HCT116 (cell line): ENCODE measurements around the gene ATOH8.

Experiments
- ATF3 ChIP-seq: IDR thresholded peaks from 2 replicates; pipeline ENCODE4 v1.6.1; 2012
- CTCF ChIP-seq, 3 experiments: fragments of 200-600 bp in 1 of 3; sonication (generic) in 1 of 3; IDR thresholded peaks in 2 of 3; conservative IDR thresholded peaks in 1 of 3; 2 replicates each; pipeline ENCODE4 v1.5.1; 2012 to 2017; ENCODE audit warnings: low read depth in 2 of 3, low read length in 2 of 3, antibody characterized with exemption in 1 of 3, borderline replicate concordance in 1 of 3, control low read depth in 1 of 3, mild to moderate bottlenecking in 1 of 3, mixed read lengths in 1 of 3, mixed run types in 1 of 3, moderate library complexity in 1 of 3; ENCODE audit not compliant: insufficient read depth in 1 of 3
- EGR1 ChIP-seq: IDR thresholded peaks from 2 replicates; pipeline ENCODE4 v1.6.1; 2012; ENCODE audit warnings: low read depth
- EZH2 ChIP-seq: fragments of 200-600 bp; sonication (generic); IDR thresholded peaks from 2 replicates; pipeline ENCODE4 v1.6.1; 2017; ENCODE audit warnings: antibody characterized with exemption, mixed run types
- EZH2phosphoT487 ChIP-seq: fragments of 200-600 bp; IDR thresholded peaks from 2 replicates; pipeline ENCODE4 v1.6.1; 2018; ENCODE audit warnings: antibody characterized with exemption, borderline replicate concordance
- JUND ChIP-seq: IDR thresholded peaks from 2 replicates; pipeline ENCODE4 v1.6.1; 2012
- MAX ChIP-seq: IDR thresholded peaks from 2 replicates; pipeline ENCODE4 v1.6.1; 2012
- POLR2AphosphoS5 ChIP-seq: IDR thresholded peaks from 2 replicates; pipeline ENCODE4 v1.6.1; 2011; ENCODE audit warnings: mild to moderate bottlenecking, low read depth, low read length, moderate library complexity
- RAD21 ChIP-seq: IDR thresholded peaks from 2 replicates; pipeline ENCODE4 v1.6.1; 2012; ENCODE audit warnings: low read depth, mild to moderate bottlenecking
- REST ChIP-seq: IDR thresholded peaks from 2 replicates; pipeline ENCODE4 v1.6.1; 2012; ENCODE audit warnings: low read depth
- TCF7L2 ChIP-seq: IDR thresholded peaks from 2 replicates; pipeline ENCODE4 v1.7.0; 2011; ENCODE audit warnings: borderline replicate concordance, inconsistent platforms; ENCODE audit not compliant: insufficient read depth, insufficient read length; ENCODE audit errors: extremely low read depth
- ZNF274 ChIP-seq: fragments of 200-500 bp; sonication (Bioruptor generic); IDR thresholded peaks from 2 replicates; pipeline ENCODE4 v1.6.1; 2014; ENCODE audit warnings: mild to moderate bottlenecking, low read depth, low read length, inconsistent platforms

- TF ChIP-seq EZH2, result no peak
- TF ChIP-seq EZH2phosphoT487, result no peak
- TF ChIP-seq RAD21, result no peak
- no peak for TF ChIP-seq CTCF (IDR thresholded peaks at IDR 0.05 in 2 of 3, conservative IDR thresholded peaks at IDR 0.05 in 1 of 3; ENCODE audit: borderline replicate concordance in 1 of 3, insufficient read depth in 1 of 3, low read depth in 2 of 3, low read length in 2 of 3)
- TF ChIP-seq ZNF274, result no peak
- TF ChIP-seq REST, result no peak
- TF ChIP-seq JUND, result no peak
- TF ChIP-seq ATF3, result no peak
- TF ChIP-seq MAX, result no peak
- no peak for TF ChIP-seq EGR1
- TF ChIP-seq TCF7L2, result no peak
- no peak for TF ChIP-seq POLR2AphosphoS5
Observed at GRCh38 chr2:85783796-85784195, 30.0 kb downstream of the ATOH8 start.
